ENCODE measurements around the gene TPSG1.
"Not testable (repeated sequence)": the region's sequence is repeated elsewhere in the genome, so short reads cannot be mapped to it uniquely, and the experiment has no call there.

DNA sequence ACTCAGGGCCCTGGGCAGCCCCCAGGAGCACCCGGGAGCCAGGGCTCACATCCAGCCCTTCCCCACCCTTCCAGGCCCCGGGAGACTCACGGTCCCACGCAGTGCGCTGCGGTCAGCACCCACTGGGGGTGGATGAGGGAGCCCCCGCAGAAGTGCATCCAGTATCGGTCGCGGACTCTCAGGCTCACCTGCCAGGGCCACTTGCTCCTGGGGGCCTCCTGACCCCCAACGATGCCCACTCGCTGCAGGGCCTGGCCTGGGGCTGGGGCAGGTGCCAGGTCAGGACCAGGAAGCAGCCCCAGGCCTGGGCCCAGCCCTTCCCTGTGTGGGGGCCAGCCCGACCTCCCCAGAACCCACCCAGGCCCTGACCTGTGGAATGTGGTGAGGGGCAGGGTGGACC lies 4.4 kb upstream of the TPSG1 start:
- not testable (repeated sequence) for TF ChIP-seq REST (IDR thresholded peaks at IDR 0.05; ENCODE audit: low read depth); FOSL1 (IDR thresholded peaks at IDR 0.05; ENCODE audit: low read depth); ZNF274 (IDR thresholded peaks at IDR 0.05; ENCODE audit: low read depth, low read length); EZH2phosphoT487 (IDR thresholded peaks at IDR 0.05; ENCODE audit: borderline replicate concordance); CTCF (IDR thresholded peaks at IDR 0.05 in 2 of 3, conservative IDR thresholded peaks at IDR 0.05 in 1 of 3; ENCODE audit: borderline replicate concordance in 1 of 3, insufficient read depth in 1 of 3, low read depth in 2 of 3, low read length in 2 of 3); JUND (IDR thresholded peaks at IDR 0.05)
